Stimulated activated naive CD8-positive, alpha-beta T cell treated with anti-CD3 and anti-CD28 coated beads, Interleukin-15, amount 100 ng/mL, for 72 hours (primary cell): Measurements from ENCODE around the gene CDKAL1.

Experiments
- ATAC-seq: fragments of 150-1000 bp; cut with Tn5 transposase; 2 replicates; pipeline ENCODE4 v1.10.0; 2021; ENCODE audit warnings: mild to moderate bottlenecking, moderate library complexity
- DNase-seq, 2 donors: peaks; one replicate each; pipeline ENCODE4 v3.0.0; 2021 to 2022
- H3K27ac Mint-ChIP-seq, 2 donors: one replicate each; pipeline ENCODE4 v1.8.0; 2022; ENCODE audit warnings: mild to moderate bottlenecking in 2 of 2, mixed read lengths in 2 of 2, moderate library complexity in 2 of 2
- H3K27me3 Mint-ChIP-seq: one replicate; pipeline ENCODE4 v1.8.0; 2022; ENCODE audit warnings: mixed read lengths
- H3K4me1 Mint-ChIP-seq: one replicate; pipeline ENCODE4 v1.8.0; 2022; ENCODE audit warnings: mild to moderate bottlenecking, mixed read lengths
- H3K4me3 Mint-ChIP-seq, 2 donors: one replicate each; pipeline ENCODE4 v1.8.0; 2022; ENCODE audit warnings: mild to moderate bottlenecking in 2 of 2, mixed read lengths in 2 of 2, moderate library complexity in 1 of 2
- H3K9me3 Mint-ChIP-seq, 2 donors: one replicate each; pipeline ENCODE4 v1.8.0; 2022; ENCODE audit warnings: mixed read lengths in 2 of 2

Gene CDKAL1

DNA sequence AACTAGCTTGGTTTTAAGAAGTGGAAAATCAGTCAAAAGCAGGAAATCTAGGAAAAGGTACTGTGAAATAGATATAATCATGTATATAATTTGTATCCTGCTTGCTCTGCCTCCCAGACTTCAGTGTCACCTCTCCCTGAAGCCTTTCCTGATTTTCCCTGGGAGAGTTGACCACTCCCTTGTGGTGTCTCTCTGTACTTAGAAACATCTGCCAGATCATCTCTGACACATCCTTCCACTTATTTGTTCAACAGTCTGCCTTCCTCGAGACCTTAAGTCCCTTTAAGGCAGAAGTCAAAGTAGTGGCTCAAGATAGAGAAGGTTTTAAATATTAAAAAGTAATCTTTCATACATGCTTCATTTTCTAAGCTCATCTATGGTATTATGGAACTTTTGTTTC is 236.5 kb downstream of the CDKAL1 start:
- H3K9me3 Mint-ChIP-seq = no peaks in the 10 kb centered on the region
- no peak overlapping the region for H3K4me3 Mint-ChIP-seq
- H3K4me1 Mint-ChIP-seq = no peaks in the 10 kb centered on the region
- DNase-seq (no peak), ATAC-seq (no peak)
- H3K27me3 Mint-ChIP-seq = no peaks in the 10 kb centered on the region
- H3K27ac Mint-ChIP-seq = peak overlapping the region in 1 of 2 donors; percentile 74

DNA sequence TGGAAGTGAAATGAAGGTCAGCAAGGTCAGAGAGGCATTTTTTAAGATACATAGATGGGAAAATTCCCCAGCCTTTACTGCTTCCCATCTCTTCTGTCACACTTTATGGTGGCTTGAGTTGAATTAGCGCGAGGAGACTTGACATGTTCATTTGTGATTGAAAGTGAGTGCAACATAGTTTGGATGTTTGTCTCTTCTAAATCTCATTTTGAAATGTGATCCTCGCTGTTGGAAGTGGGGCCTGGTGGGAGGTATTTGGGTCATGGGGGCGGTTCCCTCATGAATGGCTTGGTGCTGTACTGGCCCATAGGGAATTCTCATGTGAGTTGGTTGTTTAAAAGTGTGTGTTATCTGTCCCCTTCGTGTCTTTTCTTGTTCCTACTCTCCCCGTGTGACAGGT is 237.2 kb downstream of the CDKAL1 start:
- Mint-ChIP-seq H3K4me1 (no peaks in the 10 kb centered on the region), H3K4me3 (no peak overlapping the region), H3K9me3 (no peaks in the 10 kb centered on the region), H3K27ac (no peak overlapping the region), H3K27me3 (no peaks in the 10 kb centered on the region)
- ATAC-seq (no peak), DNase-seq (no peak)

DNA sequence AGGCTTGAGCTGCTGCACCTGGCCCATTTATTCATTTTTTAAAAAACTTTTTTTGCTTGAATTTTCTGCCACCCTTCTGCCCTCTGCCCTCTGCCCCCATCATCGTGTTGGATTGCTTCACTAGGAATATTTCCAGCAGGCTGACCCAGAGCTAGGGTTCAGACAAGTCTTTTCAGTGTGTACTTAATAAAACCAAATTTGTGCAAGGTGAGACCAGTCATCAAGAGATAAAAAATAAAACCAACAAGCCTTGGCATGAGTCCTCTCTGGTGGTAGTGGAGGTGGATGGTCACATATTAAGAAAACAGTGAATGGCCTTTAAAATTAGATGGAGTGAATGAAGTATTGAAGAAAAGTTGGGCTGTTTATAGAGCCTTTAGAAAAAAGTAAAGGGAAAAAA is 239.6 kb downstream of the CDKAL1 start:
- no peak for DNase-seq
- Mint-ChIP-seq H3K9me3 (no peaks in the 10 kb centered on the region), H3K27me3 (no peaks in the 10 kb centered on the region)

DNA sequence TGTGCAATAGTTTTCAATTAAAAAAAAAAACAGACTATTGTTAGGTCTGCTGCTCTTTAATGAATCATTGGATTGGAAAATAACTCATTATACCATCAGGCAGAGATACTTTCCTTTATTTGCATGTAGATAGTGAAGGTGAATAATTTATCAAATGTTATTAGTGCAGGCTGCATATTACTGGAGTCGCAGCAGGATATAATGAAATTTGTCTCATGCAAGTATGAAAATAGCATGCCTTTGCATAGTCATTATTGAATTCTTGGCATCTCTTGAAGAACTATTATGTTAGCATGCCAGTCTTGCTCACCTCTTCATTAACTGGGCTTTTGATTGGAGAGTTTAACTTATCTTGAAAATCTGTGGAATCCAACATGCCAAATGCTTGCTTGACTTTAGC is 241.7 kb downstream of the CDKAL1 start:
- no peaks in the 10 kb centered on the region for H3K4me1 Mint-ChIP-seq
- no peaks in the 10 kb centered on the region for H3K9me3 Mint-ChIP-seq
- DNase-seq (no peak), ATAC-seq (no peak)
- H3K27ac Mint-ChIP-seq = no peak overlapping the region
- H3K27me3 Mint-ChIP-seq = no peaks in the 10 kb centered on the region
- no peak overlapping the region for H3K4me3 Mint-ChIP-seq

More for the DNA sequence above, 239.6 kb downstream of the CDKAL1 start:
- Mint-ChIP-seq H3K27ac (no peak overlapping the region), H3K4me1 (no peaks in the 10 kb centered on the region), H3K4me3 (no peak overlapping the region)
- no peak for ATAC-seq

DNA sequence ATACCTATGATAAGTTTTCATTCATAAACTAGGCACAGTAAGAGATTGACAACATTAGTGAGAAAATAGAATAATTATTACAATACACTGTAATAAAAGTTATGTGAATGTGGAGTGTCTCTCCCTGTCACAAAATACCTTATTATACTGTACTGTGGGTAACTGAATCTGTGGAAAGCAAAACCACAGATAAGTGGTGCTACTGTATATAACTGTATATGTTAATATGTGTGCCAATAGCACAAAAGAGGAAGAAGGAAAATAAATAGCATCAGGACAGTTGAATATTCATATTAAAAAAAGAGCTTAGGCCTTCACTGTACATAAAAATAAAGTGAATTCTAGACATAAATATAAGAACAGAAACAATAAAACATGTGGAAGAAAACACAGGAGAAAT is 243.5 kb downstream of the CDKAL1 start:
- Mint-ChIP-seq H3K4me1 (no peaks in the 10 kb centered on the region), H3K4me3 (no peak overlapping the region), H3K27ac (no peak overlapping the region), H3K9me3 (no peaks in the 10 kb centered on the region), H3K27me3 (no peaks in the 10 kb centered on the region)
- no peak for ATAC-seq
- no peak for DNase-seq

DNA sequence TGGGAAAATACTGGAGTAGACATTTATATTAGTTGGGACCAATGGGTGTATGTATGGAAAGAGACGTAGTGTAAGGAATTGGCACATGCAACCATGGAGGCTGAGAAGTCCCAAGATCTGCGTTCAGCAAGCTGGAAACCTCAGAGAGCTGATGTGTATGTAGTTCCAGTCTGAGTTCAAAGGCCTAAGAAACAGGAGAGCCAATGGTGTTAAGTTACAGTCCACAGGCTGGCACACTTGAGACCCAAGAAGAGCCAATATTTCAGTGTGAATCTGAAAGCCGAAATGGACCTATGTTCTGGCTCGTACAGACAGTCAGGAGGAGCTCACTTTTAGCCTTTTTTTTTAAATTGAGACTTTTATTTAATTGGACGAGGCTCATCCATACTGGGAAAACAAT is 244.2 kb downstream of the CDKAL1 start:
- Mint-ChIP-seq H3K27me3 (no peaks in the 10 kb centered on the region), H3K9me3 (no peaks in the 10 kb centered on the region), H3K4me1 (no peaks in the 10 kb centered on the region), H3K4me3 (no peak overlapping the region), H3K27ac (peak overlapping the region in 1 of 2 donors; percentile 65)
- no peak for DNase-seq
- ATAC-seq = no peak

DNA sequence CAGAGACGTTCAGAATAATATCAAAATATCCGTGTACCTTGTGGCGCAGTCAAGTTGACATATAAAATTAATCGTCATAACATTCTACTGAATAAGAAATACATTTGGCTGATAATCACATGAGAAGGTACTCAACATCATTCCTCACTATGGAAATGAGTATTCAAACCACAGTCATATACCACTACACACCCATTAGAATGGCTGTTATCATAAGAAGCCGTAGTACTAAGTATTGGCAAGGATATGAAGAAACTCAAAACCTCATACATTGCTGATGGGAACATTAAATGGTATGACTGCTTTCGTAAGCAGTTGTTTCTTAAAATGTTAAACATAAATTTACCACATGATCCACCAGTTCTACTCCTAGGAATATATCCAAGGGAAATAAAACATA is 244.7 kb downstream of the CDKAL1 start:
- no peaks in the 10 kb centered on the region for H3K27me3 Mint-ChIP-seq
- H3K4me1 Mint-ChIP-seq = no peaks in the 10 kb centered on the region
- H3K4me3 Mint-ChIP-seq = no peak overlapping the region
- no peaks in the 10 kb centered on the region for H3K9me3 Mint-ChIP-seq
- ATAC-seq (peak; percentile 58), DNase-seq (no peak)
- no peak overlapping the region for H3K27ac Mint-ChIP-seq

DNA sequence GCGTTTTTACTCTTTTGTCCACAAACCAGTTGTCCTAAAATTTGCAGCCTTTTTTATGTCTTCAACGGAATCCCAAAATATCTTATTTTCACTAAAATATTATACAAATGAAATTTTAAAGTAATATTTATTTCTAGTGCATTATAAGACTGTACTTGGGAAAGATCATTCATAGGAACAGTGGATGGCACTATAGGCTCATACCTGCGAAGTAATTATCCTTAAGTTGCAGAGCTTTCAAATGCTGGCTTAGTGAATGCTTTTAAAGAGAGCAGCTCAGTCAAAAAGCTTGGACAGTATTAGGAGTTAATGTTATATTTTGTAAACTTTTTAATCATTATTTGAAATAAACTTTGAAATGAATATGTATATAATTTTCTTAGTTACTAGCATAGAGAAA is 254.9 kb downstream of the CDKAL1 start:
- H3K9me3 Mint-ChIP-seq = no peaks in the 10 kb centered on the region
- H3K27me3 Mint-ChIP-seq = no peaks in the 10 kb centered on the region
- peaks cover 5% of the 10 kb centered on the region for H3K4me1 Mint-ChIP-seq
- ATAC-seq = no peak
- no peak for DNase-seq
- no peak overlapping the region for H3K27ac Mint-ChIP-seq
- H3K4me3 Mint-ChIP-seq = no peak overlapping the region

DNA sequence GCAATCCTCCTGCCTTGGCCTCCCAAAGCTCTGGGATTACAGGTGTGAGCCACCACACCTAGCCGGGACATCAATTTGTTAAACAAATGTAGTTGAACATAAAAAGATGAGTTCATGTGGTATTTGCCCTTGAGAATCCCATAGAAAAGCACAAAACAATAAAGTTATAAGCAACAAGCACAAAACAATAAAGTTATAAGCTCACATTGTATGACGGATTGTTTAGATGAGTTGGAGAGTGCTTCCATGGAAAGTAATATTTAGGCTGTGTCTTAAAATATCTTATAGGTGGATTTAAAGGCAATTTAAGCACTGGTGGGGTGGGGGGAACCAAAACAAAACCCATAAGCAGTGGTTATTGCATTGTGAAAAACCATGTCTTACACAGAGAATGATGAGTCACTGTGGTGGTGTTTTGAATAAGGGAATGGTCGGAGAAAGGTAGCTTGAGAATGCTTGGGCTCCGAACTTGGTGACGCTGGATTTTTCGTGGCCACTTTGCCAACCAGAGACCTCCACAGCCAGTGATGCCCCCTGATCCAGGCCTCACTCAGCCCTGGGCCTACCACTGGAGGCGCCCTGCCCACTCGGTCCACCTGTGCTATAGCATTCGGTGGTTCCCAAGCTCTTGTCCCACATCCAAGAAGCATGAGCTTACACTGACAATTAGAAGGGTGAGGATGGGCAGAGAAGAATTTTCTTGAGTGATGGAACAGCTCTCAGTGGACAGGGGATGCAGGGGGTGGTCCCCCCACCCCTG is 256.0 kb downstream of the CDKAL1 start:
- DNase-seq (no peak), ATAC-seq (peak; percentile 48)
- Mint-ChIP-seq H3K4me3 (no peak overlapping the region), H3K4me1 (peaks cover 5% of the 10 kb centered on the region), H3K9me3 (no peaks in the 10 kb centered on the region), H3K27me3 (no peaks in the 10 kb centered on the region), H3K27ac (peak overlapping the region in 1 of 2 donors; percentile 65)

DNA sequence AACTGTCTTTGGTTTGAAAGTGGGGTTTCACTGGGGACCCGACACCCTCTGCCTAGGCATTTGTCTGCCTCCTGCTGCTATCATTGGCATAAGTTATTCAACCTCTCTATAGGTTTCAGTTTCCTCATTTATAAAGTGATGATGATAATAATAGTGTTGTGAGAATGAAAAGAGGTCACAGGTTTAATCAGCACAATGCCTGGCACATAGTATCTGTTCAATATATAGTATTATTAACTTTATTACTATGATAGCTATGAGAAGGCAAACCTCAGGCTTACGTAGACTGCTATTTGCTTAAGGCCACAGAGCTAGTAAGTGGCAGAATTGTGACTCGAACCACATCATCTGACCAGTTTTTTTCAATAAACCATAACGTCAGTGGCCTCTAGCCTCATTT is 256.8 kb downstream of the CDKAL1 start:
- H3K9me3 Mint-ChIP-seq = no peaks in the 10 kb centered on the region
- DNase-seq (no peak), ATAC-seq (peak; percentile 56)
- H3K4me1 Mint-ChIP-seq = peaks cover 5% of the 10 kb centered on the region
- H3K27me3 Mint-ChIP-seq = no peaks in the 10 kb centered on the region
- no peak overlapping the region for H3K27ac Mint-ChIP-seq
- no peak overlapping the region for H3K4me3 Mint-ChIP-seq

DNA sequence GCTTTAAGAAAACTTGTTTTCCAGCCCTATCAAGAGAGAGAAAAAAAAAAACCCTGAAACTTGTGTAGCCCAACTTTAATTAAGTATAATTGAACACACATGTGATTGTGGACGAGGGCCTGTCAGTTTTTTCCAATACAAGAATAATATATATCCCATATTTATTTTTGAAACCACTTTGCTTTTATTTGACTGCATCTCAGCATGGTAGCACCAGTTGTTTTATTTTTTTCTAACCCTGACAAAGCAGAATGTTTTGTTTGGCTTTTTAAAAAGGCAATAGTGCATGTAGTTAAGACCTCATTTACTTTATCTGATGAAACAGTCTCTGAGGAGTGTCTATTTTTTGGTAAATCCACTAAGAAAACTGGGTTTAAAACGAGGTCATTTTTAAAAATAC is 257.7 kb downstream of the CDKAL1 start:
- ATAC-seq (no peak), DNase-seq (no peak)
- H3K9me3 Mint-ChIP-seq = no peaks in the 10 kb centered on the region
- no peak overlapping the region for H3K4me3 Mint-ChIP-seq
- H3K27me3 Mint-ChIP-seq = no peaks in the 10 kb centered on the region
- H3K4me1 Mint-ChIP-seq = peaks cover 5% of the 10 kb centered on the region
- H3K27ac Mint-ChIP-seq = peak overlapping the region in 1 of 2 donors; percentile 65

DNA sequence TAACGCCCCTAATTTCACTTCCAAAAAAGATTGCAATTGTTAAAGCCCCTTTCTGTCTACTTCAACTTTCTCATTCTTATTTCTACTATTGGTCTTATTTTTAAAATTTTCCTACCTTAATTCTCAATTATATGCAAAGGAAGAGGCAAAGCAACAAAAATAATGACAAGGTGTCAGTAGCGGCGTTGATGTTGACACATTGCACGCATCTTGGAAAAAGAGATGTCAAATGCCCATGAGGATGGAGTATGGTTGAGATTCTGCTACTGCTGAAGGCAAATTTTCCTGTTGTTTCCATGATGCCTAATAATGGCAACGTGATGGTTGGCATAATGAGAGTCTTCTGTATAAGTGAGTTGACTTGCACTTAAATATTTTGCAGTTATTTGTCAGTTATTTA is 258.9 kb downstream of the CDKAL1 start:
- no peaks in the 10 kb centered on the region for H3K27me3 Mint-ChIP-seq
- no peaks in the 10 kb centered on the region for H3K9me3 Mint-ChIP-seq
- H3K4me1 Mint-ChIP-seq = peaks cover 5% of the 10 kb centered on the region
- H3K4me3 Mint-ChIP-seq = no peak overlapping the region
- DNase-seq = no peak
- no peak overlapping the region for H3K27ac Mint-ChIP-seq
- no peak for ATAC-seq

DNA sequence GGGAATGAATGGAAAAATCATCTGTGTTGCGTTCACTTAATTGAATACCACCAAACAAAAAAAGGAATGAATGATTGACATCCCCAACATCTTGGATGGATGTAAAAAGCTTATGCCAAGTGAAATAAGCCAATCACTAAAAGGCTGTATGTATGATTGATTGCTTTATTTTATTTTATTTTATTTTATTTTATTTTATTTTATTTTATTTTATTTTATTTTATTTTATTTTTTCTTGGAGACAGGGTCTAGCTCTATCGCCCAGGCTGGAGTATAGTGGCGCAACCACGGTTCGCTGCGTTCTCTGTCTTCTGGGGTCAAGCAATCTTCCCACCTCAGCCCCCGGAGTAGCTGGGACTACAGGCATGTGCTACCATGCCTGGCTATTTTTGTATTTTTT is 263.3 kb downstream of the CDKAL1 start:
- DNase-seq (no peak), ATAC-seq (no peak)
- H3K4me3 Mint-ChIP-seq = no peak overlapping the region
- H3K4me1 Mint-ChIP-seq = no peaks in the 10 kb centered on the region
- H3K27me3 Mint-ChIP-seq = no peaks in the 10 kb centered on the region
- H3K27ac Mint-ChIP-seq = no peak overlapping the region
- no peaks in the 10 kb centered on the region for H3K9me3 Mint-ChIP-seq

DNA sequence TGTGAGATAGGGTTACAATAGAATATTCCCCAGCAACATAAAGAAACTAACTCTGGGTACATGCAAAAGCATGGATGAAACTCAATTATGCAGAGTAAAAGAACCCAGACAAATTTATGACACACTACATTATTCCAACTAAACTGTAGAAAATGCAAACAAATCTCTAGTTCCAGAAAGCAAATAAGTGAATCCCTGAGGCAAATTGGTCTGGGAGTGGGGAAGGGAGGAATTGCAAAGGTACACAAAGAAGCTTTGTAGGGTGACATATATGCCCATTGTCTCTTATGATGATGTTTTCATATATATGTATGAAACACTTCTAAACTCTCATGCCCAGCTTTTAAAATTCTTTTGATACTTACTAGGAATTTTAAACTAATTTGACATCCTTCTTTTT is 266.0 kb downstream of the CDKAL1 start:
- H3K4me1 Mint-ChIP-seq = no peaks in the 10 kb centered on the region
- H3K27me3 Mint-ChIP-seq = no peaks in the 10 kb centered on the region
- H3K4me3 Mint-ChIP-seq = no peak overlapping the region
- H3K27ac Mint-ChIP-seq = no peak overlapping the region
- H3K9me3 Mint-ChIP-seq = peaks cover 0 to 5% of the 10 kb centered on the region in 2 donors
- DNase-seq (no peak), ATAC-seq (no peak)

DNA sequence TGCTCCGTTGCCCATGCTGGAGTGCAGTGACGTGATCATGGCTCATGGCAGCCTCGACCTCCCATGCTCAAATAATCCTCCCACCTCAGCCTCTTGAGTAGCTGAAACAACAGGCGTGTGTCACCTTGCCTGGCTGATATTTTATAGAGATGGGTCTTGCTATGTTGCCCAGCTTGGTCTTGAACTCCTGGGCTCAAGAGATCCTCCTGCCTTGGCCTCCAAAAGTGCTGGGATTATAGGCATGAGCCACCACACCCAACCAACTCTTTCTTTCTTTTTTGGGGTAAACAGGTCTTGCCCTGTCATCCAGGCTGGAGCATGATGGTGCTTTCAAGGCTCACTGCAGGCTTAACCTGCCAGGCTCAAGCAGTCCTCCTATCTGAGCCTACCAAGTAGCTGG is 266.4 kb downstream of the CDKAL1 start:
- H3K4me1 Mint-ChIP-seq = no peaks in the 10 kb centered on the region
- no peak for DNase-seq
- no peak overlapping the region for H3K4me3 Mint-ChIP-seq
- H3K27me3 Mint-ChIP-seq = no peaks in the 10 kb centered on the region
- no peak for ATAC-seq
- no peak overlapping the region for H3K27ac Mint-ChIP-seq
- H3K9me3 Mint-ChIP-seq = peaks cover 3 to 7% of the 10 kb centered on the region in 2 donors

DNA sequence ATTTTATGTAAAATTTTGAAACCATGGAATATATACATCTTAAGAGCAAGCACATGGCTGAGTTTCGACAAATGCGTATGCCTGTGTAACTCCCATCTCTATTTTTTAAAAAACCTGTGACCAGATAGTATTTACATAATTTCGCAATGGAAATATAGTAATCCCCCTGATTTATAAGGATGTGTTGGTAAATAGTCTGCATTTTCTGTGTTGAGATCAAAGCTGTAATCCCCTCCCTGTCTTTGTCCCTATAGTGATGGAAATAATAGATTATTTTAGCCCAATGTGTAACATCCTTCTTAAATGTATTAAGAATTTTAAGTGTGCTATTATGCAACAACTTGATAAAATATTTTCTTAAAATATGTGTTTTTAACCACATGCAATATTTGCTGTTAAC is 267.3 kb downstream of the CDKAL1 start:
- Mint-ChIP-seq H3K4me3 (no peak overlapping the region), H3K27me3 (no peaks in the 10 kb centered on the region), H3K4me1 (no peaks in the 10 kb centered on the region), H3K27ac (peak overlapping the region in 1 of 2 donors; percentile 6), H3K9me3 (peaks cover 13 to 16% of the 10 kb centered on the region in 2 donors)
- DNase-seq (no peak), ATAC-seq (no peak)

DNA sequence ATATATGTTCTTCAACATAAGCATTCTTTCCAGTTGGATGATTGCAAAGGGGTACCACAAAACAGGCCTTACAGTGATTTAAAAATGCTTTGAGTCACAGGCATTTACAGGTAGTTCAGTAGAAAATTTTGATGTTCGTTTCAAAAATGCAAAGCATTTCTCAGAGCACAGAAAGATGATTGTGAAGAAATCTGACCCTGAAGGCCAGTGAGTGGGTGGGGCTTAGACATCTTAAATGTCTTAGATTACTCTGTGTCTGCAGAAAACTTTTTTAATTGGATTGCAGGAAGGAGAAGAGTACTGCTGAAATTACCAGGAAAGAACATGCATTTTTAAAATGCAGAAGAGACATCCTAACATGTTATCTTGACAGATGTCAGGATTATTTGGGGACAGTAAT is 268.3 kb downstream of the CDKAL1 start:
- Mint-ChIP-seq H3K4me1 (no peaks in the 10 kb centered on the region), H3K27me3 (no peaks in the 10 kb centered on the region), H3K4me3 (no peak overlapping the region), H3K27ac (no peak overlapping the region), H3K9me3 (peaks cover 13 to 16% of the 10 kb centered on the region in 2 donors)
- DNase-seq (no peak), ATAC-seq (no peak)
